ENCODE results near the gene ATG2A.

Gene ATG2A

GRCh38 chr11:64900774-64901173, 16.2 kb downstream of the ATG2A start:
- DNase-seq, result no peak

- no peak for DNase-seq
Observed at GRCh38 chr11:64900263-64900678, 16.7 kb downstream of the ATG2A start.

- no peak for DNase-seq
Observed at GRCh38 chr11:64898541-64898940, 18.5 kb downstream of the ATG2A start.

GRCh38 chr11:64898076-64898445, 18.9 kb downstream of the ATG2A start:
- no peak for DNase-seq

- DNase-seq, result no peak
Observed at GRCh38 chr11:64897381-64898075, 19.5 kb downstream of the ATG2A start.

GRCh38 chr11:64896448-64897022, 20.5 kb downstream of the ATG2A start:
- no peak for DNase-seq

- no peak for DNase-seq
Observed at GRCh38 chr11:64894812-64895452, 22.1 kb downstream of the ATG2A start.

- peak; percentile 37 for DNase-seq
Observed at GRCh38 chr11:64894070-64894811, 22.8 kb downstream of the ATG2A start.

- DNase-seq, result no peak
Observed at GRCh38 chr11:64893194-64894069, 23.6 kb downstream of the ATG2A start.

- DNase-seq, result no peak
Observed at GRCh38 chr11:64892838-64893193, 24.2 kb downstream of the ATG2A start.

GRCh38 chr11:64892411-64892831, 24.6 kb downstream of the ATG2A start:
- no peak for DNase-seq

GRCh38 chr11:64891880-64892279, 25.1 kb downstream of the ATG2A start:
- DNase-seq, result no peak

GRCh38 chr11:64891215-64891848, 25.7 kb downstream of the ATG2A start:
- DNase-seq, result no peak

- no peak for DNase-seq
Observed at GRCh38 chr11:64890522-64890939, 26.5 kb downstream of the ATG2A start.

- no peak for DNase-seq
Observed at GRCh38 chr11:64888729-64889511, 28.1 kb downstream of the ATG2A start.

- no peak for DNase-seq
Observed at GRCh38 chr11:64888406-64888728, 28.6 kb downstream of the ATG2A start.

GRCh38 chr11:64887757-64888405, 29.1 kb downstream of the ATG2A start:
- DNase-seq, result peak; percentile 81

- DNase-seq, result no peak
Observed at GRCh38 chr11:64887234-64887756, 29.7 kb downstream of the ATG2A start.

- DNase-seq, result no peak
Observed at GRCh38 chr11:64885367-64886286, 31.4 kb downstream of the ATG2A start.

GRCh38 chr11:64884019-64884418, 33.0 kb downstream of the ATG2A start:
- no peak for DNase-seq

Data from KG1 (cell line).